ENCODE results near the gene PTPRN2.

The PTPRN2 gene

GRCh38 chr7:157837561-157837960 lies 750.1 kb downstream of the PTPRN2 start:
- DNase-seq (ENCODE audit: extremely low read depth, low read depth), result no peak
- no peak for TF ChIP-seq CTCF (IDR thresholded peaks at IDR 0.05; ENCODE audit: low read depth, low read length)

- DNase-seq (ENCODE audit: extremely low read depth, low read depth), result no peak
- no peak for TF ChIP-seq CTCF (IDR thresholded peaks at IDR 0.05; ENCODE audit: low read depth, low read length)
Measured at GRCh38 chr7:157837047-157837446, 750.6 kb downstream of the PTPRN2 start.

- no peak for TF ChIP-seq CTCF (IDR thresholded peaks at IDR 0.05; ENCODE audit: low read depth, low read length)
Measured at GRCh38 chr7:157834501-157835163, 753.0 kb downstream of the PTPRN2 start.

GRCh38 chr7:157832866-157833607 lies 754.6 kb downstream of the PTPRN2 start:
- no peak for DNase-seq (ENCODE audit: extremely low read depth, low read depth)
- TF ChIP-seq CTCF (IDR thresholded peaks at IDR 0.05; ENCODE audit: low read depth, low read length), result no peak

More at GRCh38 chr7:157834501-157835163, 753.0 kb downstream of the PTPRN2 start:
- no peak for DNase-seq (ENCODE audit: extremely low read depth, low read depth)

- DNase-seq (ENCODE audit: extremely low read depth, low read depth), result no peak
- no peak for TF ChIP-seq CTCF (IDR thresholded peaks at IDR 0.05; ENCODE audit: low read depth, low read length)
Measured at GRCh38 chr7:157832421-157832820, 755.2 kb downstream of the PTPRN2 start.

- no peak for TF ChIP-seq CTCF (IDR thresholded peaks at IDR 0.05; ENCODE audit: low read depth, low read length)
- DNase-seq (ENCODE audit: extremely low read depth, low read depth), result no peak
Measured at GRCh38 chr7:157832006-157832405, 755.6 kb downstream of the PTPRN2 start.

GRCh38 chr7:157831143-157831905 lies 756.3 kb downstream of the PTPRN2 start:
- DNase-seq (ENCODE audit: extremely low read depth, low read depth), result no peak

More at GRCh38 chr7:157831143-157831905, 756.3 kb downstream of the PTPRN2 start:
- TF ChIP-seq CTCF (IDR thresholded peaks at IDR 0.05; ENCODE audit: low read depth, low read length), result no peak

Data from AG09319 (cell line).